Loucy (cell line): ENCODE measurements around the gene EGR1.

Source experiments
- EZH2phosphoT487 ChIP-seq: fragments of 200-600 bp; IDR thresholded peaks from 2 replicates; pipeline ENCODE4 v1.6.1; 2018; ENCODE audit warnings: antibody characterized with exemption, mild to moderate bottlenecking, moderate library complexity, borderline replicate concordance
- TF ChIP-seq, protein P1 (sequence below): fragments of 200-600 bp; sonication (generic); conservative IDR thresholded peaks from 2 replicates; pipeline ENCODE4 v1.5.1; 2014; ENCODE audit warnings: mild to moderate bottlenecking, antibody characterized with exemption, low read length

DNA sequence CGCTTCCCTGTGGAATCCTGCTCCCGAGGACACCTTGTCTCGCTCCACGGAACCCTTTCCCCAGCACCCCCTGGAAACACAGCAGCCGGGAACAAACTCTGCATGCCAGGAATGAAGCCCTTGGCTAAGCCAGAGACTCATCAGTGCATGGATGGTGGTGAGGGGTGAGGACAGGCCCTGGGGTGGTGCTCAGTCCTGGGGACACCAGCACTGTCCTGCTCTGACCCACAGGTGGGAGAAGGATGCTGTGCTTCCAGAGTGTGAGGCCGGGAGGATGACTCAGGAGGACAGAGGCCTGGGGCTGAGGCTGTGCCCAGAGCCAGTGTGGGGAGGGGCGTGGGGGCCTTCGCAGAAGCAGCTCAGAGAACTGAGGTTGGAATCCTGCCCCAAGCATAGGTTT is 11.2 kb upstream of the EGR1 start:
- TF ChIP-seq, protein P1, sequence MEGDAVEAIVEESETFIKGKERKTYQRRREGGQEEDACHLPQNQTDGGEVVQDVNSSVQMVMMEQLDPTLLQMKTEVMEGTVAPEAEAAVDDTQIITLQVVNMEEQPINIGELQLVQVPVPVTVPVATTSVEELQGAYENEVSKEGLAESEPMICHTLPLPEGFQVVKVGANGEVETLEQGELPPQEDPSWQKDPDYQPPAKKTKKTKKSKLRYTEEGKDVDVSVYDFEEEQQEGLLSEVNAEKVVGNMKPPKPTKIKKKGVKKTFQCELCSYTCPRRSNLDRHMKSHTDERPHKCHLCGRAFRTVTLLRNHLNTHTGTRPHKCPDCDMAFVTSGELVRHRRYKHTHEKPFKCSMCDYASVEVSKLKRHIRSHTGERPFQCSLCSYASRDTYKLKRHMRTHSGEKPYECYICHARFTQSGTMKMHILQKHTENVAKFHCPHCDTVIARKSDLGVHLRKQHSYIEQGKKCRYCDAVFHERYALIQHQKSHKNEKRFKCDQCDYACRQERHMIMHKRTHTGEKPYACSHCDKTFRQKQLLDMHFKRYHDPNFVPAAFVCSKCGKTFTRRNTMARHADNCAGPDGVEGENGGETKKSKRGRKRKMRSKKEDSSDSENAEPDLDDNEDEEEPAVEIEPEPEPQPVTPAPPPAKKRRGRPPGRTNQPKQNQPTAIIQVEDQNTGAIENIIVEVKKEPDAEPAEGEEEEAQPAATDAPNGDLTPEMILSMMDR: no peak
- no peak for TF ChIP-seq EZH2phosphoT487
